Ovary (tissue), 9 donors: ENCODE data around the gene TMTC4. TPM values are rescaled to one million over a fixed set of nuclear protein-coding genes. Genes with fewer than 3 reads are reported as not detected.

ENCODE experiments used
- DNase-seq, 5 donors: peaks; one replicate each; pipeline ENCODE4 v3.0.0-alpha.2; 2019 to 2020
- H3K27ac ChIP-seq, 2 donors: fragments of 200-600 bp; one replicate each; pipeline versions ENCODE4 v1.5.1 to v1.8.0; 2019 to 2022
- H3K27me3 ChIP-seq: fragments of 200-600 bp; one replicate; pipeline ENCODE4 v1.8.0; 2022
- H3K36me3 ChIP-seq: fragments of 200-600 bp; sonication (generic); one replicate; pipeline ENCODE4 v1.5.1; 2019
- H3K4me1 ChIP-seq: one replicate; pipeline ENCODE4 v1.8.1; 2013; ENCODE audit warnings: mild to moderate bottlenecking, moderate library complexity; ENCODE audit not compliant: insufficient read depth
- H3K4me3 ChIP-seq: fragments of 200-600 bp; sonication (generic); one replicate; pipeline ENCODE4 v1.5.1; 2017
- H3K9me3 ChIP-seq, 2 donors: fragments of 200-600 bp in 1 of 2; sonication (generic) in 1 of 2; one replicate each; pipeline versions ENCODE4 v1.5.1 to v1.8.1; 2013 to 2019; ENCODE audit warnings: mild to moderate bottlenecking in 1 of 2, moderate library complexity in 1 of 2
- CTCF ChIP-seq, 3 donors: fragments of 450-650 bp in 2 of 3; fragments of 200-600 bp in 1 of 3; IDR thresholded peaks; one replicate each; pipeline versions ENCODE4 v1.5.1 to v1.8.0; 2016 to 2022; ENCODE audit warnings: antibody characterized with exemption in 3 of 3, mild to moderate bottlenecking in 1 of 3
- EP300 ChIP-seq: sonication (generic); formaldehyde crosslinking; IDR thresholded peaks from one replicate; pipeline ENCODE4 v1.6.1; 2017; ENCODE audit warnings: antibody characterized with exemption
- POLR2A ChIP-seq: fragments of 450-650 bp; IDR thresholded peaks from one replicate; pipeline ENCODE4 v1.6.1; 2017; ENCODE audit warnings: antibody characterized with exemption, mild to moderate bottlenecking, moderate library complexity
- WGBS, 3 donors: extraction: QIAGEN DNeasy Blood & Tissue Kit in 1 of 3; methylation state at CpG; one replicate each; pipeline versions ENCODE4 v1.1.5 to v1.1.7; 2013 to 2017; 5-methylcytosine and 5-hydroxymethylcytosine counted together
- intact Hi-C, 4 donors: fragments of 100-400 bp; cut with DNase I; formaldehyde crosslinking; loops; one replicate each; pipeline versions ENCODE4 v1.11.0 to v1.15.1; 2022 to 2023
- polyA plus RNA-seq, 2 donors: library from polyadenylated mRNA; stranded (reverse); fragments of 200-250 nt in 1 of 2; fragments of 350-450 nt in 1 of 2; fragmentation: Illumina TruSeq in 1 of 2; extraction: RNeasy Lipid Tissue Mini Kit (QIAGEN cat#74804) in 1 of 2; gene quantifications; one replicate each; pipeline ENCODE4 v1.2.3, GENCODE V29; 2013 to 2014
- total RNA-seq, 7 donors: library from RNA; depleted of rRNA in 2 of 7; stranded (reverse); fragments of >200 nt in 2 of 7; fragmentation: NEBNext Ultra II Directional in 3 of 7; extraction: Animal tissue kit (Norgen Biotek cat#: 25700) in 3 of 7; gene quantifications; one replicate each; pipeline versions ENCODE4 v1.1.0 to v1.2.4, GENCODE V29; 2016 to 2023
- donor health status: DM: no; HTN: no; CAD: no; lungs with moderate emphysema.
- donor health status: DM: no; HTN: no; CAD: no.
- donor health status: Bipolar disorder and iron deficiency.
- donor health status: DM: yes; HTN: yes; CAD: no.
- donor health status: DM: no; HTN: no; CAD: no.
- donor health status: DM: yes; HTN: yes; CAD: no.

Gene TMTC4
- total and polyA plus RNA-seq, 9 donors = 5.9 to 22.4 (median 10.7) TPM

GRCh38 chr13:100602493-100603111 is 72.0 kb downstream of the TMTC4 start:
- 53 to 73% (median 68%) methylated on average over 8 of the region's 8 CpGs for WGBS, 3 donors
- intact Hi-C loops = no loop called here

GRCh38 chr13:100601716-100602115 is 72.9 kb downstream of the TMTC4 start:
- Histone ChIP-seq H3K4me1 (no peaks in the 10 kb centered on the region), H3K36me3 (no peaks in the 10 kb centered on the region), H3K9me3 (no peaks in the 10 kb centered on the region), H3K4me3 (no peak overlapping the region), H3K27me3 (no peaks in the 10 kb centered on the region), H3K27ac (no peak overlapping the region)
- DNase-seq = no peak
- no peak for TF ChIP-seq POLR2A
- TF ChIP-seq CTCF (IDR thresholded peaks at IDR 0.05) = no peak
- TF ChIP-seq EP300 = no peak
- 93 to 95% (median 94%) methylated on average over 7 of the region's 7 CpGs for WGBS, 3 donors
- intact Hi-C loops = no loop called here

More at GRCh38 chr13:100602493-100603111, 72.0 kb downstream of the TMTC4 start:
- Histone ChIP-seq H3K4me3 (no peak overlapping the region), H3K27ac (no peak overlapping the region), H3K4me1 (no peaks in the 10 kb centered on the region), H3K9me3 (no peaks in the 10 kb centered on the region), H3K27me3 (no peaks in the 10 kb centered on the region), H3K36me3 (no peaks in the 10 kb centered on the region)
- no peak for TF ChIP-seq CTCF (IDR thresholded peaks at IDR 0.05)
- TF ChIP-seq EP300 = no peak
- TF ChIP-seq POLR2A = no peak
- no peak for DNase-seq

GRCh38 chr13:100600915-100601314 is 73.7 kb downstream of the TMTC4 start:
- H3K9me3 ChIP-seq = no peaks in the 10 kb centered on the region
- no peak overlapping the region for H3K27ac ChIP-seq
- no peak overlapping the region for H3K4me3 ChIP-seq
- DNase-seq = no peak
- H3K36me3 ChIP-seq = no peaks in the 10 kb centered on the region
- H3K4me1 ChIP-seq = no peaks in the 10 kb centered on the region
- intact Hi-C loops = no loop called here
- TF ChIP-seq EP300 = no peak
- TF ChIP-seq POLR2A = no peak
- TF ChIP-seq CTCF (IDR thresholded peaks at IDR 0.05) = no peak
- WGBS, 3 donors = 24 to 36% (median 25%) methylated on average over 6 of the region's 6 CpGs
- H3K27me3 ChIP-seq = no peaks in the 10 kb centered on the region

- Histone ChIP-seq H3K27me3 (no peaks in the 10 kb centered on the region), H3K4me3 (no peak overlapping the region), H3K36me3 (no peaks in the 10 kb centered on the region), H3K27ac (no peak overlapping the region), H3K4me1 (no peaks in the 10 kb centered on the region), H3K9me3 (no peaks in the 10 kb centered on the region)
- TF ChIP-seq POLR2A (no peak), EP300 (no peak), CTCF (IDR thresholded peaks at IDR 0.05) (no peak)
- 92 to 94% (median 93%) methylated on average over 6 of the region's 6 CpGs for WGBS, 3 donors
- no peak for DNase-seq
- intact Hi-C loops = no loop called here
These were observed 74.1 kb downstream of the TMTC4 start for GRCh38 chr13:100600461-100600860.
